SK-MEL-5 (cell line): ENCODE results near the gene C15orf40. TPM values are rescaled to one million over a fixed set of nuclear protein-coding genes. Genes with fewer than 3 reads are reported as not detected.

Experiments used
- DNase-seq: peaks from one replicate; pipeline ENCODE4 v3.0.0-alpha.2; 2016; ENCODE audit warnings: low read depth, low spot score
- in situ Hi-C: cut with HindIII; loops from 2 replicates; pipeline ENCODE4 v1.10.0; 2016; ENCODE audit warnings: low sequenced_read_pairs, high pct_unique_total_duplicates, low pct_unique_long_range_greater_than_20kb
- total RNA-seq: library from RNA; depleted of rRNA; stranded (reverse); fragments of >200 nt; shearing (Covaris generic); gene quantifications from 2 replicates; pipeline ENCODE4 v1.2.3, GENCODE V29; 2014

C15orf40 gene
- total RNA-seq, 1 experiment from 2014 or later = 25.3 TPM

DNA sequence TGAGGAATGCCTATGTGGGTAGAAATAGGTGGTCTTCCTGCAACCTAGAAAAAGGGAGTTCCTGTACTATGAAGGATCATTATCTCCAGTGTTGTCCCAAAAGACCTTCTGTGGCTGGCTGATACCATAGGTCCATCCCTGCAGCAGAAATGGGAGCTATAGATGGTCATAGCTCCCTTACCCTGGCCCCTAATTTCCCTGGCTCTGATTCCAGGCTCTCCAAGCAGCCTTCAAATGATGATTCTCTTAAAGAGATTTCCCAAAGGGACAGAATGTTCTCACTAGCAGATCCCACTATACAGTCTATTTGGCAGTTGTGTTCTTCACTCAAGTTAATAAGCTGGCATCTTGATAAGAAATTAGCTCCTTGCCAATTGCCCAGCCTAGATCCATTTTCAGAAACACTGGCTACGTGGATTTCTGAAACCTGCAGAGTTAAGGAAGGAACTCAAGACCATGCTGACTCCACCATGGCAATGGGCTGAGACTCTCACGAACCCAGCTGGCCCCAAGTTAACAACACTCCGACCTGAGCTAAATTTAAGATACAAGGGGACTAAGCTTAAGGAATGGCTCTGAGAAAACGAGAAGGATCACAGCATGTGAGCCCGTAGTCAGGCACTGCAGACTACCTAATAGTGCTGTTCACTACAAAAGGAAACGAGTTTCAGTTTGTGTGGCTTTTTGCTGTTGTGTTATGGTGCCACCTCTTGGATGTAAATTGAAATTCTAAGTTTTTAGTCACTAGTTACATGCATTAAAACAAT is 11.4 kb downstream of the C15orf40 start:
- peak; percentile 69 for DNase-seq
- in situ Hi-C loops = no loop called here

DNA sequence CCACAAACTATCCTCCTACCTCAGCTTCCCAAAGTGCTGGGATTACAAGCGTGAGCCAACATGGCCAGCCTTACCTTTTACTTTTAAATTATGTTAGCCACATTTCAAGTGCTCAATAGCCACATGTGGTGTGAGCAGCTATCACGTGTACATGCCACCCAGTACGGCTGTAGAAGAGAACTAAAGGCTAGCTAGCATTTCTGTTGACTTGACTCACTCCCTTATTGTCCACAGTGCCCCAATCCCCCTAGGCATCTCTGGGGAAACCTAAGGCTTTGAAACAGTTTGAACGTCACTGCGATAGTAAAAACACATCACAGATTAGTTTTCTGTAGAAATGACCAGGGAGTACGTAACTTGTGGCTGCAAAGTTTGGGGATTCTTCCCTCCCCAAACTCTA is 12.0 kb downstream of the C15orf40 start:
- in situ Hi-C loops = no loop called here

DNA sequence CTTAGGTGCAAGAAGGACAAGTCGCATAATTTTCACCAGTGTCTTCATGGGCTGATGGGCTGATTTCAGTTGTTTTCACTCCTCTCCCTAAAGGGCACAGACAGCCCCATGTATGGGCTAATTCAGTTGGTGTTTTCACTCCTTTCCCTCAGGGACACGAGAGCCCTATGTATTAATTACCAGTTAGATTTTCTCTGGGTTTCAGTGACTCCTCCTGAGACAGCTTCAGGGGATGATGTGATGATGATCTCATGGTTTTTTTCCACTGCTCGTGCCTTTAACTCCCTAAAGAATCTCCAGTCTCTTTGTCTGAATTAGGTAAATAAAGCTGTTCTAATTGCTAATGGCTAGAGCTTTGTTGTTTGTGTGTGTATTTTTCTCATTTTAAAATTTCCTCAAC is 15.5 kb downstream of the C15orf40 start:
- in situ Hi-C loops = no loop called here
- peak; percentile 22 for DNase-seq

More for the DNA sequence above, 12.0 kb downstream of the C15orf40 start:
- DNase-seq = peak; percentile 22

DNA sequence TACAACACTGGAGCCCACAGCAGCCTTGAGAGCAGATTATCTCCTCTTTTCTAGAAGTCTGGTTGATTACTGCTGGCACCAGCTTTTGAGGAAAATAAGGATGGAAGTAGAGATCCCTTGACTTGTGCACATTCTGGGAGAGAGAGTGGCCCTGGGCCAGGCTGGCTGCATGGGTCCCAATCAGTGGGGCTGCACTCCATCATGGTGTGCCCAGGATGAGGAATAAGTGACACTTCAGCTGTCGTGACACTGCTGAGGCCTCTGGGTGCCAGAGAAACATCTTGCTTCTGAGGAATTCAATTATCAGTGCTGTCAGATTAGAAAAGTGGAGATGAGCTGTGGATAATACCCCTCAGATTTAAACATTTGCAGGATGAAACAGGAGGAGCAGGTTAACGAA is 16.4 kb downstream of the C15orf40 start:
- no peak for DNase-seq
- in situ Hi-C loops = no loop called here

DNA sequence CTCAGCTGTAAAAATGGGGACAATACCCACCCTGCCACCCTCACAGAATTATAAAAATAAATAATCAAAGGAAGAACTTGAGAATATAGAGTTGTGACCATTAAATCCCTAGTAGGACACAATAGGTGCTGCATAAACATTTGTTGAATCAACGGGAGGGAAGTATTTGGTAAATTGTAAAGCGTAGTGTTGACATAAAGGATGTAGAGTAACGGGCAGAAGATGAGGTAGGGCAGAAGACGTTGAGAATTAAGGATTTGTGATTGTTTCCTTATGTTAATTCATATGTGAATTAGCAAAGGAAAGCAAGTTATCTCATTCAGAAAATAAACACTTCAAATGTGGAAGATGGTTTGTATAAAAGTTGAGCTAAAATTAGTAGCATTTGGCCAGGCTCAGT is 18.3 kb downstream of the C15orf40 start:
- no peak for DNase-seq
- in situ Hi-C loops = no loop called here

DNA sequence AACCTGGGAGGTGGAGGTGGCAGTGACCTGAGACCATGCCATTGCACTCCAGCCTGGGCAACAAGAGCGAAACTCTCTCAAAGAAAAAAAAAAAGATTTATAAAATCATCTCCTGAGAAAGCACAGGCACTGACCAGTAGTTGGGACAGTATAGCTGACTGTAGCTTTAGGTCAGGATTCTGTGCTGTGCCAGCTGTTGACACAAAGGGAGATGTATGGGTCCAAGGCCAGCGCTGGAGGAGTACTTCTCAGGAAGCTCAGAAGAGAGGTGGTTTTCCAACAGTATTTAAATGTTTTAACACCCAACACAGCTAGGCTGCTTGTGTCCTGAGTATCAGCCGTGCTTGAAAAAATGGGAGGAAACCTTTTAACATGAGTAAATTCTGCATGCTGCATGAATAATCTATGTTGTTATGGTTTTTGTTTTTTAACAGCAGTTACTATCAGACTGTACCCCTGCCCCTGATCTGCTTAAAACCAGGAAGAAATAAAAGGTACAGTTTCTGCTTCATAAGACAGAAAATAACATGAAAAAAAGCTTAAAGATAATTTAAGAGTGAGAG is 18.9 kb downstream of the C15orf40 start:
- in situ Hi-C loops = no loop called here
- no peak for DNase-seq

DNA sequence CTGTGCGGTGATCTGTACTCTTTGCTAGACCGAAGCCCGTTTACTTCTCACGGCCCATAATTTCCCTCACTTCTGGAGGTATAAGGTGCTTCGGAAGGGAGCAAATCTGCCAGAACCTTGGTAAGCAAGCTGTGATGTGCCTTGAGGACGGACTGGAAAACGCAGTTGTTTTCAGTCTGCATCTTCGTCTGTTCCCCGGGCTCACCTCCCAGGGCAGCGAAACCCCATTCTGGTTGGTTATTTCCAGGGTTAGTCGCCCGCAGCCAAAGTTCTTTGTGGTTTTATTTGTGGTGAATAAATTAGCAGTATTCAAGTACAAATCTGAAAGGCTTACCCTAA is 25.0 kb downstream of the C15orf40 start:
- DNase-seq = no peak
- in situ Hi-C loops = no loop called here

DNA sequence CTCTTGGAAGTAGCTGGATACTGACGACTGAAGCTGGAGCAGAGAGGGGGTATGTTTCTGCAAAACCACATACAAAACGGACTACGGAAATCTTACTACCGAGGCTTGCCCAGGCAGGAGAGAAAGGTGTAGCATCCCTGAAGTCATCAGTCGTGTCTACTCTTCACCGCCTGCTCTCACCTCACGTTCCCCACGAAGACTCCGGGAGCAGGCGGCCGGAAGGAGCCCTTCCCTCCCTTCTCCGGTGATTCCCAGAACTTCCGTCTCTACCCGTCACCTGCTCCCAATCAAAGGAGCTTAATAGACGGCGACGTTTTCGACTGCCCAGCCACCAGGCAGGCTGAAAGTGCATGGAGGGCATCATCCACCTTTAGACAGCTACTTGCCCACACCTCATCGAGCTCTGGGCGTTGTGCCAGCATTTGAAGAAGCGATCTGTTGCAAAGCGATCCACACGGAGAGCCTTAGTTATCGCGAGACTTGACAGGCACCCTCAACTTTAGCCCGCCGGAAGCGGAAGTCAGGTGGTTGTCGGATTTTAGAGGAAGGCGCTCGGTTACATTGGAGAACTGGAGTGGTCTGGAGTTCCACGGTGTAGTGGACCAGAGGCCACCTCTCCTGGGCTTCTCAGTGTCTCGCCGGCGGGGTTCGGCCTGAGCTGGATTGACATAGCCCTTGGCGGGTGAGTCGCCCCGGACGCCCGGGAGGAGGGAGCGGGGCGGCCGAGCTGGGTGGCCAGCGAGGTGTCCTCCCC is 25.6 kb downstream of the C15orf40 start, which contains the start of gene RAMAC:
Gene RAMAC (plus strand): TSS at position 523 of the 754 bp plus-strand sequence. CDS start 2,809 bp downstream, outside the sequence.
- in situ Hi-C loops = no loop called here
- peak; percentile 96 for DNase-seq

DNA sequence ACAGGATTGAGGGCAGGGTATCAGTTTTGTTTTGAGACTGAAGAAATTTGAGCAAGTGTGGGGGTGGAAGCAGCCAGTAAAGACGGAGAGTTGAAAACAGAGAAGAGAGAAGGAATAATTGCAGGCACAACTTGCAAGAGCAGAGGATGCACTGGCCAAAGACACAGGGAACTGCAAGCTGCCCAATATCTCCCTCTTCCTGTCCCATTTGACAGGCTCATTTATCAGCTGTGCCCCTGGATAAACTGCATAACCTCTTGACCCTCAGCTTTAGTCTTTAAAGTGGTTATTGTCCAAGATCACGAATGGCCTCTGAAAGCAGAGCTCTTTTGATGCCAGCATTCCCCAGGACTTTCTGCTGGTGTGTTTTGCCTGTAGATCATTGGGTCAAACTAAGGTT is 30.5 kb downstream of the C15orf40 start:
- in situ Hi-C loops = no loop called here
- no peak for DNase-seq

DNA sequence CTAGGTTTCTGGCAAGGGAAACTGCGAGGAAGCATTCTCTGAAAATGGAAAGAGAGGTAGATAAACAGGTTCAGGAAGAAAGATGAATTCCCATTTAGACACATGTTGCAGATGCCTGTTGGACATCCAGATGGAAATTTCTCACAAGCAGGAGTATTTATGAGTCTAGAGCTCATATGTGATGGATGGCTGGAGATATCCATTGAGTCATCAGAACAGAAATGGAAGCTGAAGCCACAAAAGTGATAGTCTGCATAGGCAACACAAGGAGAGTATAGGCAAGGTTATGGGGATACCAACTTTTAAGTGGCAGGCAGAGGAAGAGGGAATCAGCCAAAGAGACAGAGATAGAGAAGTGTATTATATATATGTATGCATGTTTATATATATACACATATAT is 31.7 kb downstream of the C15orf40 start:
- no peak for DNase-seq
- in situ Hi-C loops = no loop called here

DNA sequence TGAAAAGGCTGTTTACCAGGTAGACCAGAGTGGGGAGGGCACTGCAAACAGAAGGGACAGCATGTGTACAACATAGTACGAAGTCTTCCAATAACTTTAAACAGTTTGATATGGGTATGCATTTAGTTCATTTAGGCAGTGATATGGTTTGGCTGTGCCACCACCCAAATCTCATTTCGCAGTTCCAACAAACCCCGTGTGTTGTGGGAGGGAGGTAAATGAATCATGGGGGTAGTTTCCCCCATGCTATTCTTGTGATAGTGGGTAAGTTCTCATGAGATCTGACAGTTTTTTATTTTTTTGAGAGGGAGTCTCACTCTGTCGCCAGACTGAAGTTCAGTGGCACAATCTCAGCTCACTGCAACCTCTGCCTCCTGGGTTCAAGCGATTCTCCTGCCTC is 33.0 kb downstream of the C15orf40 start:
- no peak for DNase-seq
- in situ Hi-C loops = no loop called here

DNA sequence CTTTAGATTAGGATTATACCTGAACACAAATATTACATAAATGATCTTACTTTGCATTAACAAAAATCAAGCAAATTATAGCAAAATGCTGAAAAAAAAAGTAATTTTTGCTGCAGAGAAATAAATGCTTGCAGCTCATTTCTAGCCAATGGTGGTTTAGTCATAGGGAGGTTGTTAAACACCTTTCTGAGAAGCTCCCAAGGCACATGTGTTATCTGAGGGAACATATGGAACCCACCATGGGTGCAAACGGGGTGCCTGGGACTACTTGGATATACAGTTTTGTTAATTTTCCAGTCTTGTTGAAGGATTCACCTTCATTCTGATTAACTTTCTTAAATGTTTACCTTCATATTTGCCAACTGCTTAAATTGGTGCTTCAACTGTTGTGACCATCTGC is 34.4 kb downstream of the C15orf40 start:
- in situ Hi-C loops = no loop called here
- DNase-seq = no peak

DNA sequence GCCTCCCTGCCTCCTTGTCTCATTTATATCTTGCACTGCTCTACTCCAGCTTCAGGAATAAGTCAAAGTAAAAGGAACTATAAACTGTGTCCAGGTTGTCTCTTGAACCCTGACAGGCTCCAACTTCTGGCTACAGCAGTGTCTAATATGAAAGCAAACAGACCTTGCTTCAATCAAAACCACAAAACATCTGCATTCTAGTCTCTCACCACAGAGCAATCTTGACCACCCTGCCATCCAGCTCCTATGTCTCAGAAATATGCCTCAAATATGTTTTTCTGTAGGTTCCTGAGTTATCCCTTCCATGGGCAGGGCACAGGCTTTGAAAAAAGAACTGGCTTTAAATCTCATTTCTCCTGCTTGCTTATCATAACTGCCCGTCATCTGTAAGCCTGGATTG is 38.4 kb downstream of the C15orf40 start:
- no peak for DNase-seq
- in situ Hi-C loops = no loop called here

DNA sequence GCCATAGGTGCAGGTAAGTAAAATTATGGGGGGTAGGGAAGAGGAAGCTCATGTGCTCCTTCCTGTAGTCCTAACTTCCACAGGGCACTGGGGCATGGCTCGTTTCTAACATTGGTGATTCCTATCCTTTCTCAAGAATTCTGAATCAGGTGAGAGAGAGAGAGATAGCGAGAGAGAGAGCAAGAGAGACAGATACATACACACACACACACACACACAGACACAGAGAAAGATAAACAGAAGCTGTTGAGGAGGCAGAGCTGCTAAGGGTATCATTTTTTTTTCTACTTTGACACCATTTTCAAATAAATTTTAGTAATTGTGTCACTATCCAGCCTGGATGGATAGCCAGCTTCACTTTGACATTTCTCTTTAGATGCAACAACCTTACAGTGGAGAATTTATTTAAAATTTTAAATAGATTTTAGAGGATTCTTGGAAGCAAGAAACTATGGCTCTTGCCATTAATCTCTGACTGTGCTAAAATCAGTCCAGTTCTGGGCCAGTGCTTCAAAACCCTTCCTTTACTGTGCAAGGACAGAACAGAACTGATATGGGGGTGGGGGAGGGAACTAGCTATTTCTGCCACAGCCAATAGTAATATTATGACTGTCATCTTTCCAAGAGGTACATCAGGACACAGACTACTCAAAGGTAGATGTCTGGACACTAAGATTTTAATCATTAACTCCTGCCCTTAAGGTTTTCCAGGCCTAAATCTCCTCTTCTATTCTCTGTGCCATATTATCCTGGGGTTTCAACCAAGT is 40.0 kb downstream of the C15orf40 start:
- in situ Hi-C loops = no loop called here
- DNase-seq = no peak

DNA sequence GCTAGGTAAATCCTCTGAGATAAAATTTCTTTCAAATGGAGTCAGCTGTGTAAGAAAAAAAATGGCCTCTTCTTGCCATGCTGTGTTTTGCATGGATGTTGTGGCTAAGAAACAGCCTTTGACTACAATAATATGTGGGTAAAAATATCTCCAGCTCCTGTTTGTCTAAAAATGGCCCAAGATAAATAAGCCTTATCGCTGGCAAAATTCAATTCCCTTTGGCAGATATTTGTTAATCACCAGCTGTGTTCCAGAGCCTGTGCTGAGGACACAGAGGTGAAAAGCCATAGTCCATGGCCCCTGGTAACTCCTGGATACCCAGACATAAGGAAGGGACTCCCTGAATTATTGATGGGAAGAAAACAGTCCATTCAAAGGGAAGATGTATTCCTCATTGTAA is 40.7 kb downstream of the C15orf40 start:
- DNase-seq = no peak
- in situ Hi-C loops = no loop called here

DNA sequence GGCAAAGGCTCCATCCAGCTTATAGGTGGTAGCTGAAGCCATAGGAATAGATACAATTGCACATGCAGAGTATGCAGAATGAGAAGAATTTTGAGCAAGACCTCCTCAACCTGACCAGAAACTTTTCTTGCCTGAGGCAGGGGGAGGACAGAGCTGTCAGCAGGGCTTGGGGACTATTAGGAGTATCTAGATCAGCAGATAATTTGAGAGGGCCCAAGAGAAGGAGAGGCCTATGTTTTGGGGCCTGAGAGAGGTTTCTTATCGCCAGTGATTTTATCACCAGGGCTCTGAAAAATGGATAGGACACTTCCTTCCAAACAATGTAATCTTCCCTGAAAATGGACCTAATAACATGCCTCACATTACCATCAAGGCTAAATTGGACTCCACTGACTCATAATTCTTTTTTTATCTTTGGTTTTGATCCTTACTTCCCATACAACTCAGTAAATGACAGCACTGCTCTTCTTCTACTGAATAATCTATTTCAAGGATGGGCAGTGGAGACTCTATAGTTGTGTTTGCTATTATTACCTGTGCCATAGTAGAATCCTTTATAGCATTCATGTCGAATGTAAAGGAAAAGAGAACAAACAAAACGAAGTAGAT is 41.3 kb downstream of the C15orf40 start:
- no peak for DNase-seq
- in situ Hi-C loops = no loop called here

DNA sequence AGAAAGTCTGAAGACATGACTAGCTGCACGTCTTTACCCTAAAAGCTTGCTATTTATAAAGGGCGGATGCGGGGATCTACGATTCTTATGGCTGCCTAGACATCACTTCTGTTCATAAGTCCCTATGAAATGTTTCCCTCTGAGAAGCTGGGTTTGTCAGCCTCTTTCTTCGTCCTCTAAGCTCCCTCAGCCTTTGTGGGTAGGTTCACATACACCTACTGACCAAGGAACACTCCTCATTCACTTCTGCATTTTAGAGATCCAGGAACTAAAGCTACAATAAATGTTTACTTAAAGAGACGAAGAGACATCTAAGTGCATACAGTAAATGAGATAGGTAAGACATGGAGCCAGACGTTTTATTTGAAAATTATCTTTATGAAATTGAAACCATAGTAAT is 42.1 kb downstream of the C15orf40 start:
- DNase-seq = no peak
- in situ Hi-C loops = no loop called here

DNA sequence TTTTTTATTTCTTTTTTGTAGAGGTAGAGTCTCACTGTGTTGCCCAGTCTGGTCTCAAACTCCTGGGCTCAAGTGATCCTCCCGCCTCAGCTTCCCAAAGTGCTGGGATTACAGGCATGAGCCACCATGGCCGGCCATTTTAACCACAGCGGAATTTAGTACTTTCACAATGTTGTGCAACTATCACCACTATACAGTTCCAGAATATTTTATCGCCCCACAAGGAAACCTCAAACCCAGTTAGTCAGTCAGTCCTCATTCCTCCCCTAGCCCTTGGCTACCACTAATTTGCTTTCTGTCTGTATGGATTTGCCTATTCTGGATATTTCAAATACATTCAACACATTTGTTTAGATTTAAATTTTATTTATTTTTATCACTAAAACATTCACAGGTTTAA is 43.4 kb downstream of the C15orf40 start:
- in situ Hi-C loops = no loop called here
- no peak for DNase-seq
